Measurements from ENCODE around the gene ASB12. TPM values are rescaled to one million over a fixed set of nuclear protein-coding genes. Genes with fewer than 3 reads are reported as not detected.

The ASB12 gene
- total and polyA plus RNA-seq, 2 of the 13 experiments (the other 11 are each of a cell fraction or from before 2014, with no cell fraction given): 0.05 TPM; not detected in 1

GRCh38 chrX:64204252-64204651, 26.2 kb downstream of the ASB12 start (continued):
- TF ChIP-seq ZNF260 (CRISPR knock-in tag; IDR thresholded peaks at IDR 0.05; ENCODE audit: borderline replicate concordance, low read depth) (no peak), CREB1 (IDR thresholded peaks at IDR 0.05) (0 out of 2 replicates have a peak, but pooled peaks have one; percentile 27), CREB1 (CRISPR knock-in tag; IDR thresholded peaks at IDR 0.05) (no peak), PAXIP1 (CRISPR knock-in tag; conservative IDR thresholded peaks at IDR 0.05) (peak; percentile 35; the same call in 1 of the 2 replicates)

GRCh38 chrX:64202808-64203325, 27.5 kb downstream of the ASB12 start:
- no peak for TF ChIP-seq ZNF629 (CRISPR knock-in tag; conservative IDR thresholded peaks at IDR 0.05)
- TF ChIP-seq MZF1 (CRISPR knock-in tag; IDR thresholded peaks at IDR 0.05; ENCODE audit: borderline replicate concordance): no peak
- no peak for TF ChIP-seq NFKB2 (CRISPR knock-in tag; IDR thresholded peaks at IDR 0.05; ENCODE audit: borderline replicate concordance)
- TF ChIP-seq IRF2 (CRISPR knock-in tag; IDR thresholded peaks at IDR 0.05): no peak
- TF ChIP-seq ZNF180 (CRISPR knock-in tag; IDR thresholded peaks at IDR 0.05; ENCODE audit: borderline replicate concordance, low read depth): no peak
- TF ChIP-seq ZNF547 (CRISPR knock-in tag; IDR thresholded peaks at IDR 0.05): no peak
- TF ChIP-seq ZNF614 (CRISPR knock-in tag; IDR thresholded peaks at IDR 0.05; ENCODE audit: borderline replicate concordance): no peak
- TF ChIP-seq ZNF724P (CRISPR knock-in tag; IDR thresholded peaks at IDR 0.05; ENCODE audit: borderline replicate concordance): no peak
- TF ChIP-seq ZFP36L1 (CRISPR knock-in tag; IDR thresholded peaks at IDR 0.05): no peak
- TF ChIP-seq KLF13 (CRISPR knock-in tag; IDR thresholded peaks at IDR 0.05): no peak
- TF ChIP-seq IKZF1 (IDR thresholded peaks at IDR 0.05): no peak
- no peak for TF ChIP-seq MAZ (IDR thresholded peaks at IDR 0.05; ENCODE audit: borderline replicate concordance, low read depth, low read length)
- no peak for TF ChIP-seq MAZ (CRISPR knock-in tag; IDR thresholded peaks at IDR 0.05; ENCODE audit: low read depth)
- no peak for TF ChIP-seq ETV5 (CRISPR knock-in tag; IDR thresholded peaks at IDR 0.05; ENCODE audit: borderline replicate concordance)
- H3K4me1 ChIP-seq (ENCODE audit: insufficient read depth, low read length): peaks cover 30% of the 10 kb centered on the region
- no peaks in the 10 kb centered on the region for H3K36me3 ChIP-seq (replicated peaks in 1 of 2; ENCODE audit: control insufficient read depth in 1 of 2, insufficient read depth in 2 of 2, low read length in 2 of 2)
- no peaks in the 10 kb centered on the region for H3K9me3 ChIP-seq (ENCODE audit: low read length)
- no peaks in the 10 kb centered on the region; a peak in 1 of 5 replicates for H3K27me3 ChIP-seq (ENCODE audit: control insufficient read depth in 1 of 2, insufficient read depth in 2 of 2, low read length in 2 of 2)
- no peak overlapping the region for H3K27ac ChIP-seq (ENCODE audit: extremely low read length, insufficient read depth, low read length)
- in situ Hi-C loops (cut with HindIII; ENCODE audit: extremely low pct_ligation_motif_present, low pct_unique_long_range_greater_than_20kb): no loop called here
- ChIA-PET CTCF (ENCODE audit: low intra/inter-chr PET ratio, low total read pairs) (no interaction called here), POLR2A (no interaction called here)
- 95% methylated on average over 2 of the region's 2 CpGs for WGBS (ENCODE audit: low lambda C conversion rate)
- peak; percentile 48 for FAIRE-seq
- no peak overlapping the region for H3K4me3 ChIP-seq (replicated peaks in 1 of 3; ENCODE audit: insufficient read depth in 1 of 3, low read depth in 2 of 3, low read length in 3 of 3)
- BruUV-seq (replicated peaks): no TSS peak
- DNase-seq (ENCODE audit: low spot score): no peak
- 0 out of 2 replicates have a peak, but pooled peaks cover 2% of the 10 kb centered on the region for H4K20me1 ChIP-seq (ENCODE audit: insufficient read depth, low read length)
- H3K4me2 ChIP-seq (ENCODE audit: low read depth, low read length): no peak overlapping the region
- no peak overlapping the region for H3K9ac ChIP-seq (ENCODE audit: insufficient read depth, low read depth, low read length)
- intact Hi-C loops (cut with micrococcal nuclease; ENCODE audit: unreplicated experiment): no loop called here
- no peak overlapping the region for H2AFZ ChIP-seq (ENCODE audit: low read length)
- H3K79me2 ChIP-seq (ENCODE audit: insufficient read depth, low read length): peaks cover 18% of the 10 kb centered on the region
- ATAC-seq: no peak
